AG10803 (cell line): ENCODE results near the gene EDIL3.

Source experiments
- DNase-seq: peaks from one replicate; pipeline ENCODE4 v3.0.0; 2010; ENCODE audit warnings: low read depth
- H3K4me3 ChIP-seq: 2 replicates; pipeline ENCODE4 v1.5.1; 2011; ENCODE audit warnings: mild to moderate bottlenecking, low read length, control low read depth
- TF ChIP-seq, protein P1 (sequence below): conservative IDR thresholded peaks from 2 replicates; pipeline ENCODE4 v1.5.1; 2011; ENCODE audit warnings: mild to moderate bottlenecking, low read length, control low read depth, inconsistent platforms

The EDIL3 gene

DNA sequence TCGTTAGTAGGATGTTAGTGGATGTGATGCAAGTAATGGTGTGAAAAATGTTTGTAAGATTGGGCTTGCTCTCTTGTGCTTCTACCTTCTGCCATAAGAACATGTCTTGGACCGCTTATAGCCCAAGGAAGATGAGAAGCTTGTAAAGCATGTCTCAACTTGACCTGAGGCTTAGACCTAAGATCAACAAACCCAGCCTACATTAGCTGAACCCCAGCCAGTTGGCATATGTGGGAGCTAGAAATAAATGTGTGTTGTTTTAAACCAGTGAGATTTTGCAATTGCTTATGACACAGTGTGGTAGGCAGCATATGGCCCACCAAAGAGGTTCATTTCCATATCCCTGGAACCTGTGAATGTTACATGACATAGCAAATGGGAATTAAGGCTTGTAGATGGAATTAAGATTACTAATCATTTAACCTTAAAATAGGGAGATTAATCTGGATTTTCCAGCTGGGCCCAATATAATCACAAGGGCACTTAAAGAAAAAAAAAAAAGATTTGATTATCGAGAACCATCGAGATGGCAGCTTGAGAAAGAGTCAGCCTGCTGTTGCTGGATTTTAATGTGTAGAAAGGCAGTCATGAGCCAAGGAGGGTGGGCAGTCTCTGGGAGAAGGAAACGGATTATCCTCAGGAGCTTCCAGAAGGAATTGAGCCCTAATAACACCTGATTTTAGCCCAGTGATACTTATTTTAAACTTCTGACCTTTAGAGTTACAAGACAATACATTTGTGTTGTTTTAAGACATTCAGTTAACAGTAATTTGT is 27.3 kb upstream of the EDIL3 start:
- TF ChIP-seq, protein P1, sequence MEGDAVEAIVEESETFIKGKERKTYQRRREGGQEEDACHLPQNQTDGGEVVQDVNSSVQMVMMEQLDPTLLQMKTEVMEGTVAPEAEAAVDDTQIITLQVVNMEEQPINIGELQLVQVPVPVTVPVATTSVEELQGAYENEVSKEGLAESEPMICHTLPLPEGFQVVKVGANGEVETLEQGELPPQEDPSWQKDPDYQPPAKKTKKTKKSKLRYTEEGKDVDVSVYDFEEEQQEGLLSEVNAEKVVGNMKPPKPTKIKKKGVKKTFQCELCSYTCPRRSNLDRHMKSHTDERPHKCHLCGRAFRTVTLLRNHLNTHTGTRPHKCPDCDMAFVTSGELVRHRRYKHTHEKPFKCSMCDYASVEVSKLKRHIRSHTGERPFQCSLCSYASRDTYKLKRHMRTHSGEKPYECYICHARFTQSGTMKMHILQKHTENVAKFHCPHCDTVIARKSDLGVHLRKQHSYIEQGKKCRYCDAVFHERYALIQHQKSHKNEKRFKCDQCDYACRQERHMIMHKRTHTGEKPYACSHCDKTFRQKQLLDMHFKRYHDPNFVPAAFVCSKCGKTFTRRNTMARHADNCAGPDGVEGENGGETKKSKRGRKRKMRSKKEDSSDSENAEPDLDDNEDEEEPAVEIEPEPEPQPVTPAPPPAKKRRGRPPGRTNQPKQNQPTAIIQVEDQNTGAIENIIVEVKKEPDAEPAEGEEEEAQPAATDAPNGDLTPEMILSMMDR, result no peak
- no peak overlapping the region for H3K4me3 ChIP-seq
- DNase-seq, result peak; percentile 15

DNA sequence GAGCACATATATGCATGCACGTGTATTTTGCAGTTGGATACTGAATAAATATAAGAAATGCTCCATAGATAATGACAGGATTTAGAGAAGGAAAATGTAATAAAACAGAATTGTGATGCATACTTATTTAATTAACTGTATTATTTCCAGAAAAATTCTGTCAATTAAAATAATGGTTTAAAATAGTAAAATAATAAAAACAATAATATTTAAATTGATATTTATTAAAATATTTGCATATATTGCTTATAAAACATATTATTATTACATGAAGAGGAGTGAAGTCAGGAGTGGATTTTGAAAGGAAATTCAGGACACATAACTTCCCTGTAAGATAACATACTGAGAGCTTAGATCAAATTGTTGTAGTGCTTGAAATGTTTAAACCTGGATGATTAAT is 21.4 kb upstream of the EDIL3 start:
- DNase-seq, result no peak
- TF ChIP-seq, protein P1, result no peak
- no peak overlapping the region for H3K4me3 ChIP-seq

DNA sequence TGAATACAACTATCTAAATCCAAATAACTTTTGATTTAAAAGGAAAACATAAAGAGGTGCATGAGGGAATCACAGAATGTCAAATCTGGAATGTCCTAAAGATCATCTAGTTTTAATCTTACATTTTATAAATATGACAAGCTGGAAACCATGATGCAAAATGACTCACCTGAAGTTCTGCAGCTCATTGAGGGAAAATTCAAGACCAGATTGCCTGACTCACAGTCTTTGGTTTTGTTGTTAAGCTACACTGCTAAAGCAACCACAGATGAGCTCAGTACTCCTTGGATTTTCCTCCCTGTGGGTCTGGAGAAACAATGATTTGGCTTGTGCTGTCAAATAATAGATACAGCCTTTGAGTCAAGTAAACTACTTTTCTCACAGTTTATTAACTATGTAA is 19.1 kb upstream of the EDIL3 start:
- peak; percentile 71 for DNase-seq
- TF ChIP-seq, protein P1, result no peak
- H3K4me3 ChIP-seq, result no peak overlapping the region

DNA sequence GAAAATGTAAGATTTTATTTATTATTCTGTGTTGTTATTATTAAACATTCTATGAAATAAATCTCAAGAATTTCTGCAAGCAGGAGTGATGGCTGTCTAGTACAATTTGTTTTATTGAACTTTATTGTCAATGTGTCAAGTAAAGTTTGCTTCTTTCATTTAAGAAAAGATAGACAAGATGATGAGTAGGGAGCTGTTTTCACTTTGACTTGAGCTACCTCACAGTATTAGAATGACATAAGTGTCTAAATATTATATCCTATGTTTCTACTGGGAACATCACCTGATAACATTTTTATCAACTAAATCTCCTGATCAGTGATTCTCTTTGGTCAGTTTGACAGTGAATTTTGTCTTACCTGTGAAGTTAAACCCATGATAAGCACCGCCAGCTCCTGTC is 12.7 kb upstream of the EDIL3 start:
- H3K4me3 ChIP-seq, result no peak overlapping the region
- no peak for DNase-seq
- TF ChIP-seq, protein P1, result no peak

DNA sequence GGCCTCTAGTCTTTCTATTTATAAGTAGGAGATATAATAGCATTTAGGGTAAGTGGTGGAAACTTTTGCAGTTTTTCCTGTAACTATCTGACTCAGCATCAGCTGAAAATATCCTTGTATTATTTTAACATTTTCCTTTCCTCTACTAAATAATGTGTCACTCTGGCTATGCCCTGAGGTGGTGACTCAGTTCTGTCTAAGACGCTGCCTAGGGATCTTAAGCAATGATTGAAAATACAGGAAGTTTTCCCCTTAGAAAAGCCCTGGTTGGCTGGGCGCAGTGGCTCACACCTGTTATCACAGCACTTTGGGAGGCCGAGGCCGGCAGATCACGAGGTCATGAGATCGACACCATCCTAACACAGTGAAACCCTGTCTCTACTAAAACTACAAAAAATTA is 9.3 kb upstream of the EDIL3 start:
- DNase-seq, result peak; percentile 42
- H3K4me3 ChIP-seq, result no peak overlapping the region
- TF ChIP-seq, protein P1, result no peak

DNA sequence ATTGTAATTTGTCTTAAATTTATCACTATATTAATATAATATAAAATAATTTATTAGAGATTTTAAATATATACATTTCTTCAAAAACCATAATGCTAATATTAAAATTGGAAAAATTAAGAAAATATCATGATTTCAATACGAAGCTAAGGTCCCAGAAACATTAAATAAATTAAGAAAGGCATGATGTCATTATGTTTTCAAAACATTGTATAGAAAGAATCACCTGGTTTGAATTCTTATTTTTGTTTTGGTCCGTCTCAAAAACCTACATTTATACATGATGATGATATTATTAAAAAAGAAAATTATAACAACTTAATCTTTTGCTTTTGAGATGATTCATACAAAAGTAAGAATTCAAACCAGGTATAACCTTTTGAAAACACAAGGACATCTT is 8.2 kb upstream of the EDIL3 start:
- TF ChIP-seq, protein P1, result no peak
- no peak for DNase-seq
- no peak overlapping the region for H3K4me3 ChIP-seq

DNA sequence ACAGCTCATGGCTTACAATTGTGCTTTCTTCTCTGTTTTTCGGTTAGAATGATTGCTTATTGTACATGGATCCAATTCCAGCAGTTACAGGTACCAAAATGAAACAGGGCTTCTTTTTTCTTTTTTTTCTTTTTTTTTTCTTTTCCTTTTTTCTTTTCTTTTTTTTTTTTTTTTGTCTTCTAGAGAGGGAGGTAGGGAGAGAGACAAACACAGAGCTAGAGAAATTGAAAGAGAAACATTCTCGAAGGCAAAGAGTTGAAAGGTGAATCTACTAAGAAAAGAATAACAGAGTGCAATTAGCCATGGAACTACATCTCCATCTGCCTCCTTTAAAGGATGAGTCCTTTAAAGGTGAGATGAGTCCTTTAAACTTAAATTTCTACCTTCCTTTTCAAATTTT is 1.0 kb upstream of the EDIL3 start:
- no peak for DNase-seq
- TF ChIP-seq, protein P1, result no peak
- 0 out of 2 replicates have a peak overlapping the region, but pooled peaks have one; percentile 64 for H3K4me3 ChIP-seq
